HG02885 (cell line): ENCODE data around the gene NEUROD6.
A peak's percentile ranks its signal among the peaks of the same experiment; 100 is the strongest.

Source experiments
- ATAC-seq: cut with Tn5 transposase; IDR thresholded peaks from one replicate; pipeline ENCODE4 v1.9.1; 2021; ENCODE audit warnings: mild to moderate bottlenecking; ENCODE audit not compliant: unreplicated experiment, poor library complexity

Gene NEUROD6

GRCh38 chr7:31335161-31335856 is 5.2 kb downstream of the NEUROD6 start:
- ATAC-seq = no peak

- ATAC-seq = no peak
Observed at GRCh38 chr7:31333291-31333690, 7.2 kb downstream of the NEUROD6 start.

- ATAC-seq = no peak
Observed at GRCh38 chr7:31327071-31327470, 13.5 kb downstream of the NEUROD6 start.

- no peak for ATAC-seq
Observed at GRCh38 chr7:31326416-31326815, 14.1 kb downstream of the NEUROD6 start.

GRCh38 chr7:31323101-31323500 is 17.4 kb downstream of the NEUROD6 start:
- ATAC-seq = peak; percentile 59

GRCh38 chr7:31320675-31321074 is 19.9 kb downstream of the NEUROD6 start:
- ATAC-seq = no peak

GRCh38 chr7:31318313-31318712 is 22.2 kb downstream of the NEUROD6 start:
- ATAC-seq = no peak

GRCh38 chr7:31316876-31317275 is 23.6 kb downstream of the NEUROD6 start:
- no peak for ATAC-seq

GRCh38 chr7:31315758-31316157 is 24.8 kb downstream of the NEUROD6 start:
- no peak for ATAC-seq

- ATAC-seq = no peak
Observed at GRCh38 chr7:31314781-31315180, 25.7 kb downstream of the NEUROD6 start.

DNA sequence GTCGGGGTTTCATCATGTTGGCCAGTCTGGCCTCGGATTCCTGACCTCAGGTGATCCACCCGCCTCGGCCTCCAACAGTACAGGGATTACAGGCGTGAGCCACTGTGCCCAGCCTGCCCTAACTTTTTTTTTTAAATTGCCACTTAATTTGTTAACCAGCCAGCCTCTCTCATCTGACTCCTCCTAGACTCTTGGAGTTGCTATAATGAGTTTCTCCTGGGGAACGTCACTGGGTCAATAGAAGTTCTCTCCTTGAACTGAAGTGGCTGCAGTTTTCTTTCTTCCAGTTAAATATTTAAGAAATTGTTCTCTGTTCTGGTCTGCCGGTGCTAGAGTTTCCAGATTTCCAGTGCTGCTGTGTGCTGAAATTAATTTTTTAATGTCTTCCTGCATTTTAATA is 27.6 kb downstream of the NEUROD6 start:
- ATAC-seq = no peak

DNA sequence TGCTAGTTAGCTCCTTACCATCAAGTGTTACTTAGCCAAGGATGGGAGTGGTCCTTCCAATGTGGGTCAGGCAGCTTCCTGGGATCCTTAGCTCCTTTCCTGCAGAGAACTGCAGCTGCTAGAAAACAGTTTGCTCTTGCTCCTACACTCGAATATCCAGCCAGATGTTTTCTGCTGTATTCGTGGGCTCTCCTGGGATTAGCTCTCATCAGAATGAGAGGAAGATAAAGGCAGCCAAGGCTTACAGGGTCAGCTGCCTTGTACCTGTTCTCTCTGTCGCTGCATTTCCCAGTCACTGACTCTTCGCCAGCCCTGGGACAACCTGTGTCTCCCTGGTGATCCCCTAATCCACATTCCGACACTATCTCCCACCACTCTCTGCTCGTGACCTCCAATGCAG is 29.0 kb downstream of the NEUROD6 start:
- no peak for ATAC-seq

DNA sequence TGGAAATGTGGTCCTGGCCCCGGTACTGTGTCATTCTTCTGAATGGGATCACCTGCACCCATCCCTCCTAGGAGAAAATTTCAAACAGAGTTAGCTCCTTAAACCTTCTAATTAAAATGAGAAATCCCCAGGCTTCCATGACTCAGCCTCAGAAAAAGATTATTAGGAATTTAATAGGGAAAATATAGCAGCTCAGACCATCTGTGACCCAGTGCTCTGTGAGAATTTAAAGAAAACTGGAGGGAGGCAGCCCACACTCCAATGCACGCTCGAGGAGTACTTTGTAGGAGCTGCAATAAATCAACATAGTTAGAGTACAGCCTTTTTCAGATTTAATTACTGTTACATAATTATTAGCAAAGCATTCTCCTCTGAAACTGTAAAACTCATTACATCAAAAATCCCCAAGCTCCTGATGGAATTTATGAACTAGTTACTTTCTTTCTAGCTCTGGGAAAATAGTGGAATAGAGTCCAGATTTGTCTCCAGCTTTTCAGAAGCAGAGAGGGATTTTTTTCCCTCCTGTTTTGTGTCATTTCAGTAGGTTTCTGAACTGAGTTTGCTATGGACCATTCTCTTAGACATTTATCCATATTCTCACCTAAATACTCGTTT is 30.1 kb downstream of the NEUROD6 start:
- no peak for ATAC-seq

- no peak for ATAC-seq
Observed at GRCh38 chr7:31309407-31309806, 31.1 kb downstream of the NEUROD6 start.

GRCh38 chr7:31308652-31309051 is 31.9 kb downstream of the NEUROD6 start:
- ATAC-seq = no peak

DNA sequence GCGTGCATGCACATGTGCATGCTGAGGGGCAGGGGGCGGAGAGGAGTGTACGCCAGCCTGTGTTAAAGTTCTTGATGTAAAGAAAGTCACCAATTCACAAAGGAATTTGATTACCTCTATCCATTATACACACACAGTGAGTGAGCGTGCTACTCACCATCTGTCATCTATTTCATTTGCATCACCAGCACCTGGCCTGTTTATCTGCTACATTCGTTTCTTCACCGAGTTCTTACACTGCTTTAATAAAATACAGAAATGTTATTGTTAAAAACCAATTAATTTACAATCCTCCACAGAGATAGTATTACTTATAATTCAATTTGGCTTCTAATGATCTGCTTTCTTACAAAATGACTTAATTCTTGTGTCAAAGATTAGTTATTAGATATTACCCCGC is 32.6 kb downstream of the NEUROD6 start:
- ATAC-seq = no peak

DNA sequence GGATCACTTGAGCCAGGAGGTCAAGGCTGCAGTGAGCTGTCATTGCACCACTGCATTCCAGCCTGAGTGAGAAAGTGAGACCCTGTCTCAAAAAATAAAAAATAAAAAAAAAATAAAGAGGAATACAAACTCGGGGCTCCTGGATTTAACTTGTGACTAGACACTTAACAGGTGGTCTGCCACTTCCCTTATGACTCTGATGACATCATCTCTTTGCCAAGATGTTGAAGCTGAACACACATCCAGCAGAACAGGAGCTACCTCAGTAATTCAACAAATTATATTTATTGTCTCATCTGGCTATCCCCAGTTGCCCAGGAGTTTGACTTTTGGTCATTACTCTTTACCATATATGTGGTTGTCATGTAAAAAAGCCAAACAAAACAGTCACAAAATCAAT is 35.3 kb downstream of the NEUROD6 start:
- ATAC-seq = no peak

DNA sequence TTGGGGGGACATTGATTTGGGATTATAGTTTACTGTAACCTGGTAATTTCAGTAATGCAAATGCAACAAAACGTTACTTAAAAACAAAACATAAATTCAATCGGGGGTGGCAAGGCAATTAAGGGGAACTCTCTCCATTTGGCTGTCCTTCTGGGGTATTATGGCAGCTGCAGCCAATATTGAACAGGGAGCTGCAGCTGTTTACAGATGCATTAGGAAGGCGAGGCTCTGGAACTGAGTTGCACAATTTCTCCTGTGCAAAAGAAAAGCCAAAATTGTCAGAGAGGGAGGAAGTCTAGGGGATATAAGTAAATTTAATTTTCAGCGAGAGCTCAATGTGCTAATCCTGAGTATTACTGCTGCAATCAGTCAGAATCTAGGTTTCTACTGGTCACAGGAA is 36.1 kb downstream of the NEUROD6 start:
- no peak for ATAC-seq

DNA sequence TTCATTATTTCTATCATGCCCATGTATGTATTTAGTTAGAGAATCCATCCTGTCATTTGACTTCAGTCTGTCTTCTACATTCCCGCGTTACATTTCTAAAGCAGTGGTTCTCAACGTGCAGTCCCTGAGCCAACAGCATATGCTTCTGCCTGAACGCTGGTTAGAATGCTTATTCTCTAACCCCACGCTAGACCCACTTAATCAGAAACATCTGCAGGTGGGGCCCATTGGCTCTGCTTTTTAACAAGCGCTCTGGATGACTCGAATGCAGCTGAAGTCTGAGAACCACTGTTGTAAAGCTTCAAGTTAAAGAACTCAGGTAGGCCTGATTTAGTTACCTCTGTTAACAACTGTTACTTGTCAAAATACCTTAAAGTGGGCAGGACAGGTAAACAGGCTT is 38.2 kb downstream of the NEUROD6 start:
- no peak for ATAC-seq

DNA sequence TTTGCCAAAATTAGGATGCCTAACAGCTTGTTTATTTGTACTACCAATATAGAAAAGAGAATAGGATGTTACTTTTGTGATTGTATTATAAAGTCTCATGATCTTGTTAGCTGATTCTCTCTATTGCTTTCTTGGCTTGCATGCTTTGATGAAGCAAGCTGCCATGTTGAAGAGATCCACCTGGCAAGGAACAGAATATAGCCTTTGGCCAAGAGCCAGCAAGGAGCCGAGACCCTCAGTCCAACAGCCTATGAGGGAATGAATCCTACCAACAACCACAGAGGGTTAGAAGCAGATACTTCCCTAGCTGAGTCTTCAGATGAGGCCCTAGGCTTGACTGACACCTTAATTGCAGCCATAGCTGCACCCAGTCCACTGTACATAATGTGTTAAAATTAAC is 41.2 kb downstream of the NEUROD6 start:
- ATAC-seq = no peak

DNA sequence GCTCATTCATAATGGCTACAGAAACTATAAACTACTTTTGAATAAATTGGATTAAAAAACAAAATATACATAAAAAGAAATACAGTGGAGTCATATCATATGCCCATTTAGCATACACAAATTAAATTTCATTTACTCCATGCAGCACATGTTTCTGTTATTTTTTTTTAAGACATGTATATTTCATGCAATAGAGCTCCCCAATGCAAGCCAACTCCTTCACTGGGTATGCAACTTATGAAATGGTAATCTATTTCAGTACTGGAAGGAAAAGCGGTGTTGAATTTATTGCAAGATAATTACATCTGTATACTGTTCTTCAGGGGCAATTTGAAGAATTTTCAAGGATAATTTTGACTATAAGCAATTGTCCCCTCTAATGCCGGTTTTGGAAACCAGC is 49.9 kb downstream of the NEUROD6 start:
- ATAC-seq = no peak
